ENCODE results near the gene IL16.
A peak's percentile ranks its signal among the peaks of the same experiment; 100 is the strongest.

IL16 gene

GRCh38 chr15:81274931-81275707, 78.4 kb downstream of the IL16 start:
- DNase-seq (ENCODE audit: low read depth in 3 of 3): peak; percentile 61 to 68 (median 67)

DNA sequence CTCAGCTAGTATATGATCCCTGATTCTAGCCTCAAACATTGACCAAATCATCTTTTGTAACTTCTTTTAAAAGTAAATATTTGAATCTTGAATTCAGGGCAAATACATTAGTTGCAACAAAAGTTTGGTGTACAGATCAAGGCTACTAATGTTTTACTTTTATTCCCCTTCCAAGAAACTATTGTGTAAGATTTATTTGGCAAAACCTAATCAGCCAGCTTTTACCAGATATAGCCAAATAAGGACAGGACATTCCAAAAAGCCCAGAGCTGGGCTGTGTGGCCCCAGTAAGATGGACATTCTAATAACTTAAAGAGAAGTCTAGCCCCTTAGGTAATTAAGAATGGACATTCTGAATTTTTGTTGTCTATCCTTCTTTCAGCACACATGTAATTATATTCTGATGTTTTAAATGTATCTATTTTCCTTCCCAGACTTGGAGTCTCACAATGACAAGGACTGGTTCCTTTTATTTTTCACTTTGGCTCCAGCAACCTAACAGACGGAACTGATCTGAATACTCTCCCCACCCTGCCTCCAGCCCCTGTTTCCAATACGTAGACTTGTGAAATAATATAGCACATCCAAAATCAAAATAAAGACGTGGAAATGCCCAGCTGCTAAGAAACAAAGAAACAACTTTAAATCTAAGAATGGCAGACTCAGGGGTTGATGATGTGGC, 79.2 kb downstream of the IL16 start:
- DNase-seq (ENCODE audit: low read depth in 3 of 3): no peak

GRCh38 chr15:81276967-81277366, 80.3 kb downstream of the IL16 start:
- no peak for DNase-seq (ENCODE audit: low read depth in 3 of 3)

DNA sequence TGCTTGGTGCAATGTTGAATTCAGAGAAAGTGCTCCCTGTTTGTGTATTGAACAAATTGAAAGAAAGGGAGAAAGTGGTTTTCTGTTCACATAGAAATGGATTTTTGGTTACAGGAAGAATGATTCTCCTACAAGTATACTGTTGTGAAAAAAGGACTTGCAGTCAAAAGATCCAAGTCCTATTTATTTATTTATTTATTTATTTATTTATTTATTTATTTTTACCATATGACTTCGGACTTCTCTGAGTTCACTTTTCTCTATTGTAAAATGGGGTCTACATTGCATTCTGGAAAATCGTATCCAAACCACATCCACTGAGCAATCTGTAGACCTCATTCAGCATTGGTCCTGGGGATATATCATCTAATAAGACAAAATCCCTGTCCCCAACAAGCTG, 81.2 kb downstream of the IL16 start:
- DNase-seq (ENCODE audit: low read depth in 3 of 3): no peak

DNA sequence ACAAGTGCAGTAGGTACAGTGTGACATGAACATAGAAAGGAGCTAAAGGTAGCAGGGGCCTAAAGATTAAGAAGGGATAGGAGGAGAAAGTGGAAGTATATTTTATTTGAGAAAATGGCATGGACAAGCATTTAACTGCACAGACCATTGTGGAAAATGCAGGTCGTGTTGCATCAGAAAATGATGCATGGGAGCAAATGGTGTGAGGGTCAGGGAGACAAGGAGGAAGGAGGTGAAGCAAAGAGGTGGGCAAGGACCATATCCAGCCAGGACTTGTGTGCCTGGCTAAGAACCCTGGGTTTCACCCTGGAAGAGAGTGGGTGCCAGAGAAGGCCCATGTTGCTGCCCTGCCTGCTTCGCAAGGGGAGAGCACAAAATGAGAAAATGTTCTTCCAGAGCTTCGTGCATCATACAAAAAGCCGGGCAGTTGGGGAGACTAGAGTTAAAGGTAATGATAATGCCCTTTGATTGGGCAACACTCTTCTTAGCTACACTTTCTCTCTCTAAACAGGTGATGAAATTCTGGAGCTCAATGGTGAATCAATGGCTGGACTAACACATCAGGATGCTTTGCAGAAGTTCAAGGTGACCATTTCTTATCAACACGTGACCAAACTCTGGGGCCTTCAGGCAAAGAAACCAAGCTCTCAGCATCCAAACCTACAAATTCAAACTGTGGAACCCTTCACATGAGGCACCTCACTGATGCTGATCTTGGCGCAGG, 81.8 kb downstream of the IL16 start:
- DNase-seq (ENCODE audit: low read depth in 3 of 3): no peak

DNA sequence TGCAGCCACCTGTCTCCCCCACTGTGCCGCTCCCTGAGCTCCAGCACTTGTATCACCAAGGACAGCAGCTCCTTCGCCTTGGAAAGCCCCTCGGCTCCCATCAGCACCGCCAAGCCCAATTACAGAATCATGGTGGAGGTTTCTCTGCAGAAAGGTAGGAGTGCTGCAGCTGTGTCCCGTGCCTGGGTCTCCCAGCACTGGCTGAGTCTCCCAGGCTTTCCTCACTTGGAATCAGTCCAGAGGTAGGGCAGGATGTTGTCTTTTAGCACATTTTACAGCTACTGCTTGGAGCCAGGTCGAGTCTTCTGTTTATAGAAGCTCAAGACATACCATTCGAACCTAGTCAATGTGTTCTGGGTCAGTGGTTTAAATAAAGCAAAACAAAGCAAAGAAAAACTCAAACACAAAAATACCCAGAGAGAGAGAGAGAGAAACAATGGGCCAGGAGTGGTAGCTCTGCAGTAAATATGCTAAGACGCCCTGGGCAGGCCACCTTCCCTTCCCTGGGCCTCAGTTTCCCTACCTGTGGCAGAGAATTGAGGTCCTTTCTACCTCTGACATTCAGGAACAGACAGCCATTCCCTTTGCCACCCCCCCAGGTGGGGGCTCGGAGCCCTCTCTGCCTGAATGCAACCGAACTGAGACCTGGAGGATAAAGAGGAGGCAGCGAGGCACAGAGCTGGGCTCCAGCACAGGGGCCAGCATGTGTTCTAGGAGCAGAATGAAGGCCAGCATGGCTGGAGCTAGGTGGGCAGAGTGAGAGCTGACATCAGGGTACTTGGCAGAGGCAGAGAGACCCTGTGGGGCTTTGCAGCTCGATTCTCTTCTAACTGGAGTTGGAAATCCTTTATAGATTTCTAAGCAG, 83.2 kb downstream of the IL16 start:
- no peak for DNase-seq (ENCODE audit: low read depth in 3 of 3)

GRCh38 chr15:81280696-81281455, 84.2 kb downstream of the IL16 start:
- no peak for DNase-seq (ENCODE audit: low read depth in 3 of 3)

DNA sequence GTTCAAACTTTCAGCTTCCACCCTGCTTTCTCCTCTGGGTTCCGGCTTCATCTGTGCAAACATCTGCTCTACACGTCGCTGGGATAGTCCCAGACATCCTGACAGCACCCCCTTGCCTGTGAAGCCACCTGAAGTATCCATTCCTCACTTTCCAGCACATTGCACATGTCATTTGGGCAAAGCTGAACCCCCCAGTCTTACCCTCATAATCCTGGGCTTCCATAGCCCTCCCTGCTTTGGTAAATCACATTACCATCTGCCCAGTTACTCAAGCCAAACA, 84.7 kb downstream of the IL16 start:
- DNase-seq (ENCODE audit: low read depth in 3 of 3): no peak

- no peak for DNase-seq (ENCODE audit: low read depth in 3 of 3)
These were observed 85.3 kb downstream of the IL16 start for GRCh38 chr15:81281766-81282605.

DNA sequence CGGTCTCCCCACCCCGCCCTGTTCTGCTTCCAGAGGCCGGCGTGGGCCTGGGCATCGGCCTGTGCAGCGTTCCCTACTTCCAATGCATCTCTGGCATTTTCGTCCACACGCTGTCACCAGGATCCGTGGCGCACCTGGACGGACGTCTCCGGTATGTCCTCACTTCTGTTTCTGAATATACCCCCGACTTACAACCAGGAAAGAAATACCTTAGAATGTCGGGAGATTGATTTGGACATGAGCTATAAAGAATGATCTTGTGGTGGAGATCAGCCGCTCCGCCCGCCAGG, 85.9 kb downstream of the IL16 start:
- DNase-seq (ENCODE audit: low read depth in 3 of 3): no peak

DNA sequence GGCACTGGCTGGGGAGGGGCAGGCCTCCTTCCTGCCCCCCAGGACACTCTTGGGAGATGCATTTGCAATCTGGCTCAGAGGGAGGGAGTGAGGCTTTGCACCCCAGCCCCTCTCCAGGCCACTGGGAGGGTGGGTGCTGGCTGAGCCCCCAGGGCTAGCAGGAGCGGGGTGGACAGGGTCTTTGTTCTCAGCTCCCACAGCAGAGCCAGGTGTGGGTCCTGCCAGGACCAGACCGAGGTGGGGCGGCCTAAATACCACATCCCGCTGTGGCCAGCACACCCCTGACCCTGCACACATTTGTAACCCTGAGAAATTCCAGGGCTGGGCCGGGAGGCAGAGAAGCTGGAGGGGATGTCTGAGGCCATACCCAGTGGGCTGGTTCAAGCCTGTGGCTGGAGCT, 86.2 kb downstream of the IL16 start:
- no peak for DNase-seq (ENCODE audit: low read depth in 3 of 3)

DNA sequence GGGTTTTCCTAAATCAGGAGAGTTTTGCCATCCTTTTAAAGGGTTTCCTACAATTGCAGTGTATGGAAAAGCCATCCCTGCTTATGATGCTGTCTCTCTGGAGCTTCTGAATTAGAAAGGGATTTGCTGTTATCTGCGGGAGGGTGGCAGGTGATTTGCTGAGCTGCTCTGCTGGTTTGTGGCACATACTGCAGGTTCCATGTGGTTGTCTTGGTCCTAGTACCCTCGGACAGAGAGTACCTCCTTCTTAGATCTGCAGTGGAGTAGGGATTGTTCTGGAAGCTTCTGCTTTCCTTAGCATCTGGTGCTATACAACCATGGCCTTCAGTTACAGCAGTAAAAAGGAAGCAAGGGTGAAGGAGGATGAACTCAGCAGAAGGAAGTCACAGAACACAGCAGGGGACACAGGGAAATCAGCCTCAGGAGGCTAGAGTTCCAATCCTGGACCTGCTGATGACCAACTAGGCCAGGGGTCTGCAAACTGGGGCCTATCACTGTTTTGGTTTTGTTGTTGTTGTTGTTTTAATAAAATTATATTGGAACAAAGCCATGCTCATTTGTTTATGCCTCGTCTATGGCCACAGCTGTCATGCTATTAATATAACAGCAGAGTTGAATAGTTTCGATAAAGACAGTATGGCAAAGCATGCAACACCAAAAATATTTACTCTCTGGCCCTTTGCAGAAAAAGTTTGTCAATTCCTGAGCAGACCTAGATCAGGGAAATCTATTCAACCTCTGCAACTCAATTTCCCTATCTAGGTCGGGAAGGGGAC, 87.8 kb downstream of the IL16 start:
- no peak for DNase-seq (ENCODE audit: low read depth in 3 of 3)

DNA sequence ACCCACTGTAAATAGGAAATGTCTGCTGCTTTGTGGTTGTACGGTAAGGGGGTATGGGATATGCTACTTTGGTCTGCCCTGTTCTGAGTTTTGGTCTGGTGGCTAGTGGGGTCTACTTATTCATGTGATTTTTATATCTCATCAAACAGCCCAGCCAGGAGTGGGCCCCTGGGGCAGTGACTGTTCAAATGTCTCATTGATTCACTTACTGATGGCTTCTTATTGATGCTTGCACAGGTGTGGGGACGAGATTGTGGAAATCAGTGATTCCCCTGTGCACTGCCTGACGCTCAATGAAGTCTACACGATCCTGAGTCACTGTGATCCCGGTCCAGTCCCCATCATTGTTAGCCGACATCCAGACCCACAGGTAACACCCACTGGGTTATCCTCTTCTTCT, 88.8 kb downstream of the IL16 start:
- DNase-seq (ENCODE audit: low read depth in 3 of 3): no peak

DNA sequence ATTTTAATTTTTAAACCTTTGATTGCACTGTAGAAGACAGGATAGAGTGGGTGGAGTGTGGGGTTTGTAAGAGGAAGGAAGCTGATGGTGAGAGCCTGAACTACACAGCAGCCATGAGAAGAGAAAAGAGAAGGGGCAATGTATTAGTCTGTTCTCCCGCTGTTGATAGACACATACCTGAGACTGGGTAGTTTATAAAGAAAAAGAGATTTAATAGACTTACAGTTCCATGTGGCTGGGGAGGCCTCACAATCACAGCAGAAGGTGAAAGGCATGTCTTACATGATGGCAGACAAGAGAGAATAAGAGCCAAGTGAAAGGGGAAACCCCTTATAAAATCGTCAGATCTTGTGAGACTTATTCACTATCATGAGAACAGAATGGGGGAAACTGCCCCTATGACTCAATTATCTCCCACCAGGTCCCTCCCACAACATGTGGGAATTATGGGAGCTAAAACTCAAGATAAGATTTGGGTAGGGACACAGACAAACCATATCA, 90.0 kb downstream of the IL16 start:
- no peak for DNase-seq (ENCODE audit: low read depth in 3 of 3)

DNA sequence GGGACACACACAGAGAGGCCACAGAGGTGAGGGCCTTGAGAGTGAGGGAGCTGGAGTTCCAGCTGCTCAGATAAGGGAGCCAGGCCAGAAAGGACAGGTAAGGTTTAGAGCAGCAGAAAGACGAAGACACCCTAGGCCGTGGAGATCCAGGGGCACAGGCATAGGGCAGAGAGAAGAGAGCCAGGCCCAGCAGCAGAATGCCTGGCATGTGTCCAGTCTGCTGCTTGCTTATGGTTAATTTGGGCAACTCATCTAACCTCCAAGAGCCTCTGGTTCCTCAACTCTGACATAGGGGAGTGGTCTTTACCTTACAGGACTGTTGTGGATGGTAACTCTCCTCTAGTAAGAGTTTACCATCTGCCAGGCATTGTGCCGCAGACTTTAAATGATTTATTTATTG, 91.4 kb downstream of the IL16 start:
- no peak for DNase-seq (ENCODE audit: low read depth in 3 of 3)

DNA sequence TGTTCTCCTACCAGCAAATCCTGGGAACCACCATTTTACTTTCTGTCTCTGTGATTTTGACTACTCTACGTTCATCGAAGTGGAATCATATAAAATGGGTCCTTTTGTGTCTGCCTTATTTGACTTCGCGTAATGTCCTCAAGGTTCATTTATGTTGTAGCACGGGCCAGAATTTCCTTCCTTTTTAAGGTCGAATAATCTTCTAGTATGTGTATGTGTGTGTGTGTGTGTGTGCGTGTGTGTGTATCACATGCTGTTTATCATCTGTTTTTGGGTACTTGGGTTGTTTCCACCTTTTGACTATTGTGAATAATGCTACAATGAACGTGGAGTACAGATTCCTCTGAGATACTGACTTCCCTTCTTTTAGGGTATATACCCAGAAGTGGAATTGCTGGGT, 91.9 kb downstream of the IL16 start:
- DNase-seq (ENCODE audit: low read depth in 3 of 3): no peak

- DNase-seq (ENCODE audit: low read depth in 3 of 3): no peak
These were observed 93.2 kb downstream of the IL16 start for GRCh38 chr15:81289910-81290309.

DNA sequence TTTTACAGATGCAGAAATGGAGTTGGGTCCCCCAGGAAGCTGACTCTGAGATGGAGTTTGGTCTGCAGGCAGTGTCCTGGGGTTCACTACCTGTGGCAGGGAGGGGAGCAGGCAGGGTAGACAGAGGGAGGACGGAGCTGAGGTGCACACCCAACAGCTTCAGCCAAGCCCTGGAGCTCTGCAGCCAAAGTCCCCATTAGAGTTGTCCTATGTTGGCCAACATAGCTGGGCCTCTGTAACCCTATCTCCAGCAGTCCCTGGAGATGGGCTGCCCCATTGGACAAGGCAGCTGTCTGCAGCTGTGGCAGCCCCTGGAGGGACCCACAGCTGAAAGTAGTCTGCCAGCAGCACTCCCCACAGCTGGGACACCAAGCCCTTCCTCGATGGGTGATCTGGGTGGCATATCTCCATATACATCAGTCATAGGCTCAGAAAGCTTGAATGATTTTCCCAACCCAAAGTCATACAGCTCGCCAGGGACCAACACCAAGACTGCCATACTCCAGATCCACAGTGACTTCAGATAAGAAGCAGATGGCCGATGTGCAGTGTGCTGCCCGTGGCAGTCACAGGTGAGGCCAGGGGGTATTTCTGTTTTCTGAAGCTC, 95.3 kb downstream of the IL16 start:
- no peak for DNase-seq (ENCODE audit: low read depth in 3 of 3)

GRCh38 chr15:81292523-81293001, 95.9 kb downstream of the IL16 start:
- DNase-seq (ENCODE audit: low read depth in 3 of 3): no peak
